CD4-positive, alpha-beta T cell (primary cell): ENCODE results near the gene SND1. TPM values are rescaled to one million over a fixed set of nuclear protein-coding genes. Genes with fewer than 3 reads are reported as not detected.

Experiments
- ATAC-seq: fragments of 200-7000 bp; cut with Tn5 transposase; one replicate; pipeline ENCODE4 v1.10.0; 2022; ENCODE audit warnings: mild to moderate bottlenecking; ENCODE audit not compliant: poor library complexity
- CTCF ChIA-PET: fragments of 350-600 bp; sonication (Branson Sonifier 250); formaldehyde crosslinking; loops from one replicate; lab custom pipeline; 2021; ENCODE audit warnings: antibody characterized with exemption, inconsistent platforms; lab: Charles Lee
- POLR2A ChIA-PET: fragments of 350-600 bp; sonication (Branson Sonifier 250); formaldehyde crosslinking; loops from one replicate; lab custom pipeline; 2021; ENCODE audit warnings: antibody characterized with exemption, inconsistent platforms; lab: Charles Lee
- DNase-seq, 14 experiments: peaks; one replicate each; pipeline ENCODE4 v3.0.0-alpha.2; 2013 to 2020; ENCODE audit warnings: mixed read lengths in 2 of 14
- H3K27ac ChIP-seq, 2 donors: one replicate each; pipeline versions ENCODE4 v1.5.1 to v1.7.0; 2013; ENCODE audit warnings: low read length in 2 of 2, low read depth in 1 of 2, mild to moderate bottlenecking in 1 of 2
- H3K27me3 ChIP-seq, 2 experiments: 1 replicate in 1 of 2; 2 replicates in 1 of 2; pipeline versions ENCODE4 v1.6.1 to v1.7.0; 2013; ENCODE audit warnings: low read length in 2 of 2, control low read depth in 1 of 2, mild to moderate bottlenecking in 1 of 2, moderate library complexity in 1 of 2; ENCODE audit not compliant: insufficient read depth in 2 of 2, control insufficient read depth in 1 of 2
- H3K36me3 ChIP-seq: one replicate; pipeline ENCODE4 v1.6.1; 2013; ENCODE audit warnings: low read length, control low read depth; ENCODE audit not compliant: insufficient read depth
- H3K4me1 ChIP-seq: one replicate; pipeline ENCODE4 v1.6.1; 2013; ENCODE audit warnings: low read length, control low read depth; ENCODE audit not compliant: insufficient read depth
- H3K4me3 ChIP-seq: one replicate; pipeline ENCODE4 v1.5.1; 2013; ENCODE audit warnings: mild to moderate bottlenecking, low read length, moderate library complexity
- H3K9me3 ChIP-seq, 2 experiments: 1 replicate in 1 of 2; 2 replicates in 1 of 2; pipeline versions ENCODE4 v1.6.1 to v1.7.0; 2013; ENCODE audit warnings: low read length in 2 of 2, mild to moderate bottlenecking in 2 of 2, control low read depth in 1 of 2, moderate library complexity in 1 of 2; ENCODE audit not compliant: control insufficient read depth in 1 of 2, insufficient read depth in 1 of 2
- H3K27ac Mint-ChIP-seq: one replicate; pipeline ENCODE4 v1.8.0; 2020; ENCODE audit warnings: mixed read lengths
- H3K27me3 Mint-ChIP-seq: one replicate; pipeline ENCODE4 v1.8.0; 2021; ENCODE audit warnings: mixed read lengths
- H3K36me3 Mint-ChIP-seq: one replicate; pipeline ENCODE4 v1.8.0; 2021; ENCODE audit warnings: low read depth, mixed read lengths
- H3K4me1 Mint-ChIP-seq: one replicate; pipeline ENCODE4 v1.8.0; 2021; ENCODE audit warnings: low read depth, mixed read lengths
- H3K4me3 Mint-ChIP-seq: one replicate; pipeline ENCODE4 v1.8.0; 2020; ENCODE audit warnings: mild to moderate bottlenecking, mixed read lengths
- H3K9me3 Mint-ChIP-seq: one replicate; pipeline ENCODE4 v1.8.0; 2020; ENCODE audit warnings: mixed read lengths
- CTCF ChIP-seq: fragments of 200-600 bp; IDR thresholded peaks from one replicate; pipeline ENCODE4 v1.8.0; 2022; ENCODE audit warnings: antibody characterized with exemption, mild to moderate bottlenecking
- intact Hi-C, 2 experiments: fragments of 100-400 bp; cut with DNase I in 1 of 2; cut with micrococcal nuclease in 1 of 2; formaldehyde crosslinking; loops; one replicate each; pipeline versions ENCODE4 v1.15.1 to v1.9.0; 2023 to 2025; cut with DNase I, micrococcal nuclease
- total RNA-seq, 174 experiments: library from RNA in 2 of 174; stranded (reverse) in 2 of 174; gene quantifications; one replicate each; pipeline ENCODE4 v1.2.3 and lab custom pipeline; 2021 to 2026

The SND1 gene
- total RNA-seq, 2 experiments from 2014 or later, result 104 to 113 TPM

GRCh38 chr7:127903892-127904669 lies 252.1 kb downstream of the SND1 start:
- Mint-ChIP-seq H3K27ac (no peak overlapping the region), H3K4me3 (no peak overlapping the region), H3K4me1 (peaks cover 54% of the 10 kb centered on the region), H3K9me3 (no peaks in the 10 kb centered on the region), H3K36me3 (peaks cover 25% of the 10 kb centered on the region), H3K27me3 (no peaks in the 10 kb centered on the region)
- TF ChIP-seq CTCF, result no peak
- Histone ChIP-seq H3K4me1 (no peaks in the 10 kb centered on the region), H3K36me3 (peaks cover 9% of the 10 kb centered on the region), H3K4me3 (no peak overlapping the region), H3K27me3 (no peaks in the 10 kb centered on the region), H3K27ac (no peak overlapping the region), H3K9me3 (no peaks in the 10 kb centered on the region)
- ATAC-seq (no peak), DNase-seq (no peak)
- intact Hi-C loops, result no loop called here
- ChIA-PET POLR2A (no interaction called here), CTCF (no interaction called here)

GRCh38 chr7:127904670-127904985 lies 252.6 kb downstream of the SND1 start:
- Histone ChIP-seq H3K4me1 (no peaks in the 10 kb centered on the region), H3K4me3 (no peak overlapping the region), H3K27me3 (no peaks in the 10 kb centered on the region), H3K27ac (no peak overlapping the region), H3K9me3 (no peaks in the 10 kb centered on the region), H3K36me3 (peaks cover 9% of the 10 kb centered on the region)
- ATAC-seq, result no peak
- Mint-ChIP-seq H3K36me3 (peaks cover 25% of the 10 kb centered on the region), H3K27me3 (no peaks in the 10 kb centered on the region), H3K27ac (no peak overlapping the region), H3K4me1 (peaks cover 49% of the 10 kb centered on the region), H3K4me3 (no peak overlapping the region), H3K9me3 (no peaks in the 10 kb centered on the region)
- ChIA-PET POLR2A (no interaction called here), CTCF (no interaction called here)
- intact Hi-C loops, result no loop called here
- no peak for TF ChIP-seq CTCF
- DNase-seq, result no peak

- H3K4me3 Mint-ChIP-seq, result no peak overlapping the region
These were observed 253.0 kb downstream of the SND1 start for GRCh38 chr7:127905021-127905420.

More at GRCh38 chr7:127905021-127905420, 253.0 kb downstream of the SND1 start:
- DNase-seq (no peak), ATAC-seq (no peak)
- intact Hi-C loops, result no loop called here
- POLR2A ChIA-PET, result no interaction called here
- H3K36me3 Mint-ChIP-seq, result peaks cover 25% of the 10 kb centered on the region
- Histone ChIP-seq H3K27me3 (no peaks in the 10 kb centered on the region), H3K27ac (no peak overlapping the region), H3K36me3 (peaks cover 9% of the 10 kb centered on the region), H3K9me3 (no peaks in the 10 kb centered on the region), H3K4me1 (no peaks in the 10 kb centered on the region), H3K4me3 (no peak overlapping the region)
- H3K27me3 Mint-ChIP-seq, result no peaks in the 10 kb centered on the region
- H3K9me3 Mint-ChIP-seq, result no peaks in the 10 kb centered on the region
- peaks cover 45% of the 10 kb centered on the region for H3K4me1 Mint-ChIP-seq
- CTCF ChIA-PET, result no interaction called here
- no peak overlapping the region for H3K27ac Mint-ChIP-seq
- TF ChIP-seq CTCF, result no peak
